ENCODE data around the gene ZNF491. TPM values are rescaled to one million over a fixed set of nuclear protein-coding genes. Genes with fewer than 3 reads are reported as not detected.
A peak's percentile ranks its signal among the peaks of the same experiment; 100 is the strongest.

ZNF491 gene
- total and polyA plus RNA-seq, 9 of the 15 experiments (the other 6 are each of a cell fraction or from before 2014, with no cell fraction given), result 0.19 to 0.95 (median 0.39) TPM; not detected in 1

DNA sequence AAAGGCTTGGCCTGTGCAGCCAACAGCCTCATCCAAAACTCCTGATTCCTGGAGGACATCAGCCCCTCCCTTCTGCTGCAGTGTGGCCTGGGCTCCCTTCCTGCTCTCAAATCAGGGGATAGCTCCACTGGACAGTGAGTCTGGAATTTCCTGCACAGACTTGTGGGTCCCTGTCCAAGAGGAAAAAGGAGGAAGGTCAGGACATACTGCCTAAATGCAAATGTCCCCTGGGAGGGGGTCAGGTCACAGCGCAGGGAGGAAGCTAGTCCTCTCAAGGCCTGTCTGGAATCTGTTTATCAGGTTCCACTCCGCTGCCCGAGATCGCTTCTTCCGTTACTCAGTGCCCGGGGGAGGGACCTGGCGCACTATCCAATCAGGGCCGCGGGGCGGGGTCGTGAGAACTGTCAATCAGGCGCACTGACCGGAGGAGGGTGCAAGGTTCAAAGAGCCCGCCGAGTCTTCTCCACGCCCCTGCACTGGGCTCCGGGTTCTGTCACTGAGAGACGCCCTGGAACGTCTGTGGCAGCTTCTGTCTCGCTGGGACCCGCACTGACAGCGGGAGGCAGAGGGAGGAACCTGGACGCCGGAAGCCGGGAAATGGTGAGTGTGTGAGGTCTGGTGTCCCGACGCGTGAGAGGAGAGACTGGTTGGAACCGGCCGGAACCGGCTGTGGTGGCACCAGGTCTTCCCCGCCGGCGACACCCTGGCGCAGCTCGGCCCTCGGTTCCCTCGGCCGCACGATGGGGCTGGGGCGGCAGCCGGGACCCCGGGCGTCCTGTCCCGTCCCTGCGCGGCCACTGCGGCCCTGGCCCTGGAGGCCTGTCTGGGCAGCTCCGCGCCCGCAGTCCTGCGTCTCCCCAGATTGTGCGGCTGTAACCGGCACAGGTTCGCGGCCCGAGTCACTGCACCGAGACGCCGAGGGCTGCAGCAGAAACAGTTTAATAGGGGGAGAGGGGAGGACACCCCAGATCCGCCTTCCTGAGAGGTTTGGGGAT lies 31.4 kb upstream of the ZNF491 start, which contains the start of gene ZNF441 (continued):
- TF ChIP-seq, protein P1, sequence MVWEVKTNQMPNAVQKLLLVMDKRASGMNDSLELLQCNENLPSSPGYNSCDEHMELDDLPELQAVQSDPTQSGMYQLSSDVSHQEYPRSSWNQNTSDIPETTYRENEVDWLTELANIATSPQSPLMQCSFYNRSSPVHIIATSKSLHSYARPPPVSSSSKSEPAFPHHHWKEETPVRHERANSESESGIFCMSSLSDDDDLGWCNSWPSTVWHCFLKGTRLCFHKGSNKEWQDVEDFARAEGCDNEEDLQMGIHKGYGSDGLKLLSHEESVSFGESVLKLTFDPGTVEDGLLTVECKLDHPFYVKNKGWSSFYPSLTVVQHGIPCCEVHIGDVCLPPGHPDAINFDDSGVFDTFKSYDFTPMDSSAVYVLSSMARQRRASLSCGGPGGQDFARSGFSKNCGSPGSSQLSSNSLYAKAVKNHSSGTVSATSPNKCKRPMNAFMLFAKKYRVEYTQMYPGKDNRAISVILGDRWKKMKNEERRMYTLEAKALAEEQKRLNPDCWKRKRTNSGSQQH (CRISPR knock-in tag; IDR thresholded peaks at IDR 0.05), result peak; percentile 72; the same call in 1 of the 2 replicates
- TF ChIP-seq, protein P2, sequence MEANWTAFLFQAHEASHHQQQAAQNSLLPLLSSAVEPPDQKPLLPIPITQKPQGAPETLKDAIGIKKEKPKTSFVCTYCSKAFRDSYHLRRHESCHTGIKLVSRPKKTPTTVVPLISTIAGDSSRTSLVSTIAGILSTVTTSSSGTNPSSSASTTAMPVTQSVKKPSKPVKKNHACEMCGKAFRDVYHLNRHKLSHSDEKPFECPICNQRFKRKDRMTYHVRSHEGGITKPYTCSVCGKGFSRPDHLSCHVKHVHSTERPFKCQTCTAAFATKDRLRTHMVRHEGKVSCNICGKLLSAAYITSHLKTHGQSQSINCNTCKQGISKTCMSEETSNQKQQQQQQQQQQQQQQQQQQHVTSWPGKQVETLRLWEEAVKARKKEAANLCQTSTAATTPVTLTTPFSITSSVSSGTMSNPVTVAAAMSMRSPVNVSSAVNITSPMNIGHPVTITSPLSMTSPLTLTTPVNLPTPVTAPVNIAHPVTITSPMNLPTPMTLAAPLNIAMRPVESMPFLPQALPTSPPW (CRISPR knock-in tag; IDR thresholded peaks at IDR 0.05), result peak; percentile 63; the same call in 1 of the 2 replicates
- TF ChIP-seq FOXK2 (conservative IDR thresholded peaks at IDR 0.05 in 1 of 2, IDR thresholded peaks at IDR 0.05 in 1 of 2; ENCODE audit: low read depth in 2 of 2) (peak in 1 of 2 experiments; percentile 31; a peak in 1 of 4 replicates), NKRF (IDR thresholded peaks at IDR 0.05; ENCODE audit: borderline replicate concordance) (peak; percentile 63), KLF6 (CRISPR knock-in tag; IDR thresholded peaks at IDR 0.05; ENCODE audit: borderline replicate concordance) (peak; percentile 43; the same call in 1 of the 2 replicates), FOXK1 (CRISPR knock-in tag; IDR thresholded peaks at IDR 0.05; ENCODE audit: borderline replicate concordance) (0 out of 2 replicates have a peak, but pooled peaks have one; percentile 38), E2F6 (IDR thresholded peaks at IDR 0.05; ENCODE audit: borderline replicate concordance in 1 of 2, extremely low read depth in 1 of 2, insufficient read depth in 1 of 2, insufficient read length in 1 of 2, low read depth in 1 of 2, low read length in 1 of 2, poor library complexity in 1 of 2, severe bottlenecking in 1 of 2) (peak; percentile 82 to 86), L3MBTL2 (IDR thresholded peaks at IDR 0.05) (peak; percentile 89), ZNF584 (CRISPR knock-in tag; IDR thresholded peaks at IDR 0.05; ENCODE audit: low read depth) (no peak), TCF7L2 (IDR thresholded peaks at IDR 0.05; ENCODE audit: low read depth, low read length) (peak; percentile 90), JUND (IDR thresholded peaks at IDR 0.05; ENCODE audit: borderline replicate concordance, low read depth, low read length) (peak; percentile 1; the same call in 1 of the 2 replicates), JUND (tag; IDR thresholded peaks at IDR 0.05; ENCODE audit: borderline replicate concordance, low read depth, low read length) (no peak; the same call in 2 of the 3 replicates), YBX1 (IDR thresholded peaks at IDR 0.05) (no peak), XRCC5 (IDR thresholded peaks at IDR 0.05; ENCODE audit: low read depth, low read length) (no peak), PCBP1 (IDR thresholded peaks at IDR 0.05; ENCODE audit: low read depth, low read length, poor library complexity, severe bottlenecking) (peak; percentile 19), POLR2H (tag; IDR thresholded peaks at IDR 0.05; ENCODE audit: low read depth) (peak; percentile 59; the same call in 1 of the 2 replicates), RBFOX2 (IDR thresholded peaks at IDR 0.05; ENCODE audit: low read depth, low read length) (peak; percentile 95), EP300 (IDR thresholded peaks at IDR 0.05; ENCODE audit: low read length) (0 out of 2 replicates have a peak, but pooled peaks have one; percentile 26)

Data from K562 (cell line).